ENCODE measurements around the gene INPP4A. TPM values are rescaled to one million over a fixed set of nuclear protein-coding genes. Genes with fewer than 3 reads are reported as not detected.

INPP4A gene
- polyA plus RNA-seq, 1 donor from 2014 or later: 51.4 TPM

GRCh38 chr2:98467652-98468051, 23.0 kb downstream of the INPP4A start:
- Histone ChIP-seq H3K79me2 (replicated peaks; ENCODE audit: insufficient read depth, low read length) (peaks cover 11% of the 10 kb centered on the region), H4K20me1 (ENCODE audit: insufficient read depth) (no peaks in the 10 kb centered on the region), H3K9me2 (ENCODE audit: insufficient read depth, low read length) (no peaks in the 10 kb centered on the region), H2AFZ (ENCODE audit: low read depth, low read length) (no peak overlapping the region), H3F3A (ENCODE audit: insufficient read depth, low read length, poor library complexity, severe bottlenecking) (no peaks in the 10 kb centered on the region), H3K4me2 (ENCODE audit: low read length) (no peak overlapping the region), H3K27ac (ENCODE audit: low read length) (no peak overlapping the region), H3K9me3 (ENCODE audit: low read length) (no peaks in the 10 kb centered on the region), H3K36me3 (ENCODE audit: insufficient read depth, low read length) (peaks cover 4% of the 10 kb centered on the region), H3K4me3 (ENCODE audit: low read length) (no peak overlapping the region), H3K27me3 (ENCODE audit: insufficient read depth, low read depth, low read length) (no peaks in the 10 kb centered on the region), H3K9ac (ENCODE audit: low read length) (no peak overlapping the region)
- TF ChIP-seq CTCF (IDR thresholded peaks at IDR 0.05; ENCODE audit: poor library complexity, severe bottlenecking): no peak
- TF ChIP-seq EP300 (conservative IDR thresholded peaks at IDR 0.05; ENCODE audit: poor library complexity, severe bottlenecking): no peak
- no peak for TF ChIP-seq POLR2AphosphoS5 (IDR thresholded peaks at IDR 0.05)
- TF ChIP-seq EZH2 (IDR thresholded peaks at IDR 0.05; ENCODE audit: borderline replicate concordance, insufficient read depth, low read length, poor library complexity, severe bottlenecking): no peak
- TF ChIP-seq SMC3 (conservative IDR thresholded peaks at IDR 0.05; ENCODE audit: poor library complexity): no peak
- TF ChIP-seq REST (IDR thresholded peaks at IDR 0.05; ENCODE audit: borderline replicate concordance): no peak
- no peak for TF ChIP-seq TAF1 (IDR thresholded peaks at IDR 0.05; ENCODE audit: low read depth)
- no peak for TF ChIP-seq RAD21 (conservative IDR thresholded peaks at IDR 0.05)
- no peak for TF ChIP-seq MXI1 (conservative IDR thresholded peaks at IDR 0.05; ENCODE audit: poor library complexity, severe bottlenecking)

- Histone ChIP-seq H3F3A (ENCODE audit: insufficient read depth, low read length, poor library complexity, severe bottlenecking) (no peaks in the 10 kb centered on the region), H3K27ac (ENCODE audit: low read length) (no peak overlapping the region), H3K9ac (ENCODE audit: low read length) (no peak overlapping the region), H3K27me3 (ENCODE audit: insufficient read depth, low read depth, low read length) (no peaks in the 10 kb centered on the region), H3K4me2 (ENCODE audit: low read length) (no peak overlapping the region), H3K9me3 (ENCODE audit: low read length) (no peaks in the 10 kb centered on the region), H3K9me2 (ENCODE audit: insufficient read depth, low read length) (no peaks in the 10 kb centered on the region), H3K4me3 (ENCODE audit: low read length) (no peak overlapping the region), H3K36me3 (ENCODE audit: insufficient read depth, low read length) (no peaks in the 10 kb centered on the region), H2AFZ (ENCODE audit: low read depth, low read length) (no peak overlapping the region), H3K79me2 (replicated peaks; ENCODE audit: insufficient read depth, low read length) (peaks cover 11% of the 10 kb centered on the region), H4K20me1 (ENCODE audit: insufficient read depth) (no peaks in the 10 kb centered on the region)
- TF ChIP-seq RAD21 (conservative IDR thresholded peaks at IDR 0.05) (no peak), REST (IDR thresholded peaks at IDR 0.05; ENCODE audit: borderline replicate concordance) (no peak), POLR2AphosphoS5 (IDR thresholded peaks at IDR 0.05) (no peak), SMC3 (conservative IDR thresholded peaks at IDR 0.05; ENCODE audit: poor library complexity) (no peak)
These were observed 24.1 kb downstream of the INPP4A start for GRCh38 chr2:98468621-98469236.
